Activated CD4-positive, alpha-beta T cell treated with anti-CD3 and anti-CD28 coated beads for 36 hours (primary cell): ENCODE results near the gene CCDC107. TPM values are rescaled to one million over a fixed set of nuclear protein-coding genes. Genes with fewer than 3 reads are reported as not detected.

Source experiments
- ATAC-seq: fragments of 200-7000 bp; cut with Tn5 transposase; one replicate; pipeline ENCODE4 v1.10.0; 2021; ENCODE audit warnings: mild to moderate bottlenecking, moderate library complexity
- CTCF ChIA-PET: fragments of 350-600 bp; sonication (Branson Sonifier 250); formaldehyde crosslinking; loops from one replicate; lab custom pipeline; 2021; ENCODE audit warnings: antibody characterized with exemption; lab: Charles Lee
- POLR2A ChIA-PET: fragments of 350-600 bp; sonication (Branson Sonifier 250); formaldehyde crosslinking; loops from one replicate; lab custom pipeline; 2021; ENCODE audit warnings: antibody characterized with exemption, inconsistent platforms; lab: Charles Lee
- DNase-seq: peaks from one replicate; pipeline ENCODE4 v3.0.0-alpha.2; 2020
- H3K27ac Mint-ChIP-seq: one replicate; pipeline ENCODE4 v1.8.0; 2021; ENCODE audit warnings: mixed read lengths
- H3K27me3 Mint-ChIP-seq: one replicate; pipeline ENCODE4 v1.8.0; 2021; ENCODE audit warnings: mixed read lengths
- H3K36me3 Mint-ChIP-seq: one replicate; pipeline ENCODE4 v1.8.0; 2021; ENCODE audit warnings: low read depth, mixed read lengths
- H3K4me1 Mint-ChIP-seq: one replicate; pipeline ENCODE4 v1.8.0; 2021; ENCODE audit warnings: mixed read lengths
- H3K4me3 Mint-ChIP-seq: one replicate; pipeline ENCODE4 v1.8.0; 2021; ENCODE audit warnings: mild to moderate bottlenecking, moderate library complexity, mixed read lengths
- H3K9me3 Mint-ChIP-seq: one replicate; pipeline ENCODE4 v1.8.0; 2021; ENCODE audit warnings: low read depth, mixed read lengths
- intact Hi-C, 2 experiments: fragments of 100-400 bp; cut with DNase I in 1 of 2; cut with micrococcal nuclease in 1 of 2; formaldehyde crosslinking; loops; one replicate each; pipeline versions ENCODE4 v1.14.2 to v1.15.1; 2022 to 2024; cut with DNase I, micrococcal nuclease
- total RNA-seq, 2 experiments: library from RNA; stranded (reverse); gene quantifications; one replicate each; pipeline ENCODE4 v1.2.3, GENCODE V29; 2021

CCDC107 gene
- total RNA-seq, 2 experiments from 2014 or later = 7.9 to 10.4 TPM

GRCh38 chr9:35649431-35650340 lies 8.4 kb upstream of the CCDC107 start:
- Mint-ChIP-seq H3K27me3 (no peaks in the 10 kb centered on the region), H3K9me3 (no peaks in the 10 kb centered on the region), H3K36me3 (peaks cover 11% of the 10 kb centered on the region), H3K4me1 (peaks cover 53% of the 10 kb centered on the region), H3K4me3 (peak overlapping the region; percentile 82), H3K27ac (peak overlapping the region; percentile 97)
- intact Hi-C loops = loop anchor here (5.0 to 10.0 kb wide), 3 partner anchors 385 to 537 kb away; partner anchors contain the start of genes ATOSB (in 1 of the 2) and RECK (in 1 of the 2)
- DNase-seq (peak; percentile 67), ATAC-seq (no peak)
- ChIA-PET POLR2A (interaction anchor here (0.7 to 1.5 kb wide), 2 partner anchors 15 to 100 kb away, joined by 5 to 7 read pairs; partner anchors contain the start of gene ARHGEF39), CTCF (interaction anchor here (0.6 to 7.2 kb wide), 13 partner anchors 9 to 408 kb away, joined by 3 to 89 read pairs (median 4); partner anchors contain the start of genes CCDC107, CREB3, RMRP and TESK1)

- DNase-seq (peak; percentile 75), ATAC-seq (peak; percentile 25)
- POLR2A ChIA-PET = interaction anchor here (0.7 to 1.5 kb wide), 2 partner anchors 14 to 99 kb away, joined by 5 to 7 read pairs; partner anchors contain the start of gene ARHGEF39
- H3K36me3 Mint-ChIP-seq = peaks cover 11% of the 10 kb centered on the region
- H3K9me3 Mint-ChIP-seq = no peaks in the 10 kb centered on the region
- H3K4me1 Mint-ChIP-seq = peaks cover 46% of the 10 kb centered on the region
- peak within 1 kb of the TSS; percentile 97 for H3K27ac Mint-ChIP-seq
- H3K4me3 Mint-ChIP-seq = peak within 1 kb of the TSS; percentile 82
- H3K27me3 Mint-ChIP-seq = no peaks in the 10 kb centered on the region
- CTCF ChIA-PET = interaction anchor here (0.7 to 7.2 kb wide), 6 partner anchors 8 to 409 kb away, joined by 3 to 89 read pairs (median 4); partner anchors contain the start of genes CCDC107 and RMRP
- intact Hi-C loops = loop anchor here in 1 of 2 experiments (10.0 kb wide), 1 partner anchor 384 kb away; the partner anchor contains the start of gene RECK
Observed at GRCh38 chr9:35650341-35651158, 7.5 kb upstream of the CCDC107 start, which contains the start of gene SIT1. Gene SIT1 (minus strand): TSS chr9:35650931. CDS start chr9:35650853, 78 bp downstream.

- DNase-seq (no peak), ATAC-seq (peak; percentile 15)
- no peaks in the 10 kb centered on the region for H3K9me3 Mint-ChIP-seq
- intact Hi-C loops = loop anchor here in 1 of 2 experiments (10.0 kb wide), 1 partner anchor 383 kb away; the partner anchor contains the start of gene RECK
- H3K27ac Mint-ChIP-seq = peak overlapping the region; percentile 97
- no peaks in the 10 kb centered on the region for H3K27me3 Mint-ChIP-seq
- ChIA-PET CTCF (interaction anchor here (0.7 kb wide), 1 partner anchor 148 kb away, joined by 3 read pairs; no protein-coding TSS in a partner anchor), POLR2A (no interaction called here)
- no peak overlapping the region for H3K4me3 Mint-ChIP-seq
- peaks cover 11% of the 10 kb centered on the region for H3K36me3 Mint-ChIP-seq
- peaks cover 58% of the 10 kb centered on the region for H3K4me1 Mint-ChIP-seq
Observed at GRCh38 chr9:35651956-35652828, 5.9 kb upstream of the CCDC107 start.

- H3K36me3 Mint-ChIP-seq = peaks cover 11% of the 10 kb centered on the region
- H3K9me3 Mint-ChIP-seq = no peaks in the 10 kb centered on the region
- H3K27ac Mint-ChIP-seq = no peak overlapping the region
- peaks cover under 1% of the 10 kb centered on the region for H3K27me3 Mint-ChIP-seq
- ChIA-PET CTCF (no interaction called here), POLR2A (no interaction called here)
- intact Hi-C loops = loop anchor here in 1 of 2 experiments (10.0 kb wide), 1 partner anchor 382 kb away; the partner anchor contains the start of gene RECK
- H3K4me3 Mint-ChIP-seq = no peak overlapping the region
- ATAC-seq (no peak), DNase-seq (no peak)
- H3K4me1 Mint-ChIP-seq = peaks cover 57% of the 10 kb centered on the region
Observed at GRCh38 chr9:35652829-35653209, 5.3 kb upstream of the CCDC107 start.

- DNase-seq (no peak), ATAC-seq (no peak)
- Mint-ChIP-seq H3K9me3 (no peaks in the 10 kb centered on the region), H3K4me1 (peaks cover 51% of the 10 kb centered on the region), H3K4me3 (no peak overlapping the region), H3K36me3 (peaks cover 11% of the 10 kb centered on the region), H3K27me3 (peaks cover 2% of the 10 kb centered on the region), H3K27ac (no peak overlapping the region)
- intact Hi-C loops = loop anchor here in 1 of 2 experiments (10.0 kb wide), 1 partner anchor 381 kb away; the partner anchor contains the start of gene RECK
- CTCF ChIA-PET = interaction anchor here (0.6 kb wide), 2 partner anchors 693 to 1548 kb away, joined by 3 read pairs; no protein-coding TSS in a partner anchor
- POLR2A ChIA-PET = no interaction called here
Observed at GRCh38 chr9:35653611-35654010, 4.5 kb upstream of the CCDC107 start.

GRCh38 chr9:35656348-35656747 lies 1.7 kb upstream of the CCDC107 start:
- intact Hi-C loops = loop anchor here (5.0 to 10.0 kb wide), 9 partner anchors 39 to 669 kb away; partner anchors contain the start of genes CD72 (in 1 of the 2), CLTA (in 1 of the 2), DNAJB5 (in 1 of the 2) and GBA2 (in 1 of the 2)
- no peak overlapping the region for H3K4me3 Mint-ChIP-seq
- peaks cover 2% of the 10 kb centered on the region for H3K27me3 Mint-ChIP-seq
- H3K4me1 Mint-ChIP-seq = peaks cover 62% of the 10 kb centered on the region
- H3K9me3 Mint-ChIP-seq = no peaks in the 10 kb centered on the region
- POLR2A ChIA-PET = interaction anchor here (0.5 kb wide), 1 partner anchor 119 kb away, joined by 4 read pairs; no protein-coding TSS in a partner anchor
- DNase-seq = no peak
- CTCF ChIA-PET = interaction anchor here (0.7 to 6.7 kb wide), 10 partner anchors 9 to 175 kb away, joined by 3 to 89 read pairs (median 12); partner anchors contain the start of gene SIT1
- peak overlapping the region; percentile 23 for H3K27ac Mint-ChIP-seq
- ATAC-seq = no peak
- peaks cover 22% of the 10 kb centered on the region for H3K36me3 Mint-ChIP-seq

GRCh38 chr9:35656831-35657545 lies 1.1 kb upstream of the CCDC107 start:
- ChIA-PET CTCF (interaction anchor here (0.7 to 6.7 kb wide), 19 partner anchors 9 to 487 kb away, joined by 3 to 89 read pairs (median 5); partner anchors contain the start of genes CREB3, SIT1, TESK1 and TLN1), POLR2A (interaction anchor here (1.2 to 1.4 kb wide), 2 partner anchors 8 to 76 kb away, joined by 3 to 4 read pairs; partner anchors contain the start of gene CREB3)
- Mint-ChIP-seq H3K9me3 (no peaks in the 10 kb centered on the region), H3K36me3 (peaks cover 26% of the 10 kb centered on the region), H3K4me3 (peak overlapping the region; percentile 80), H3K4me1 (peaks cover 60% of the 10 kb centered on the region), H3K27me3 (peaks cover 2% of the 10 kb centered on the region), H3K27ac (peak overlapping the region; percentile 98)
- DNase-seq (no peak), ATAC-seq (no peak)
- intact Hi-C loops = loop anchor here (1.0 to 10.0 kb wide), 13 partner anchors 10 to 670 kb away; partner anchors contain the start of genes CD72 (in 1 of the 2), CLTA (in 1 of the 2), CREB3 (in 1 of the 2) and DNAJB5 (in 1 of the 2)

- Mint-ChIP-seq H3K27ac (peak within 1 kb of the TSS; percentile 98), H3K27me3 (peaks cover 2% of the 10 kb centered on the region), H3K9me3 (no peaks in the 10 kb centered on the region), H3K4me3 (peak within 1 kb of the TSS; percentile 80), H3K4me1 (peaks cover 64% of the 10 kb centered on the region), H3K36me3 (peaks cover 31% of the 10 kb centered on the region)
- peak; percentile 95 for ATAC-seq
- intact Hi-C loops = loop anchor here (1.0 to 10.0 kb wide), 19 partner anchors 10 to 670 kb away; partner anchors contain the start of genes CREB3 (in 2 of the 2), GBA2 (in 2 of the 2), RGP1 (in 2 of the 2) and TLN1 (in 2 of the 2)
- DNase-seq = peak; percentile 97
- ChIA-PET CTCF (interaction anchor here (0.5 to 6.7 kb wide), 28 partner anchors 8 to 994 kb away, joined by 3 to 89 read pairs (median 4); partner anchors contain the start of genes CA9, CD72, CREB3 and SIT1), POLR2A (interaction anchor here (0.7 to 1.4 kb wide), 4 partner anchors 9 to 75 kb away, joined by 3 to 4 read pairs (median 3); partner anchors contain the start of gene CREB3)
Observed at GRCh38 chr9:35657546-35658136, 451 bp upstream of the CCDC107 start, which contains the start of gene RMRP. Gene RMRP (minus strand): TSS chr9:35658019.
